Stimulated activated naive CD8-positive, alpha-beta T cell treated with anti-CD3 and anti-CD28 coated beads, Interleukin-15, Interleukin-2, amounts not matched to agents 100 ng/mL and 50 ng/mL, for 24 hours (primary cell): ENCODE results near the gene MAST4.

ENCODE experiments used
- H3K27ac Mint-ChIP-seq: one replicate; pipeline ENCODE4 v1.8.0; 2021; ENCODE audit warnings: mild to moderate bottlenecking, mixed read lengths
- H3K27me3 Mint-ChIP-seq: one replicate; pipeline ENCODE4 v1.8.0; 2021; ENCODE audit warnings: mixed read lengths
- H3K36me3 Mint-ChIP-seq: one replicate; pipeline ENCODE4 v1.8.0; 2021; ENCODE audit warnings: low read depth, mixed read lengths
- H3K4me1 Mint-ChIP-seq: one replicate; pipeline ENCODE4 v1.8.0; 2021; ENCODE audit warnings: low read depth, mixed read lengths
- H3K4me3 Mint-ChIP-seq: one replicate; pipeline ENCODE4 v1.8.0; 2021; ENCODE audit warnings: mild to moderate bottlenecking, mixed read lengths
- H3K9me3 Mint-ChIP-seq: one replicate; pipeline ENCODE4 v1.8.0; 2021; ENCODE audit warnings: mixed read lengths

MAST4 gene

DNA sequence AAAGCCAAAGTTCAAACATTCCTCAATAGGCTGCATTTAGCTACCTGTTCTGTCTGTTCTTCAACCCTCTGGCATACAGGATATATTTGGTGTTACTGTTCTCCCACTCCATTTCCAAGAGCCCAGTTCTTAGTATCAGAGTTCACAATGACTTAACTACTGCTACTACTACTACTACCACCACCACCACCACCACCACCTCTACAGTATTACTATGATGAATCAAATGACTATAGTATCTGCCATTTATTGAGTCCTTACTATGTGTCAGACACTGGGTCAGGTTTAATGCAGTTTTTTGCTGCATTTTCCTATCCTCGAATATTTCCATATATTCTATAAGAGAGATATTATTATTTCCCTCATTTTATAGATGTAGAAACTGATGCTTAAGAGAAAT is 601.3 kb downstream of the MAST4 start:
- peaks cover 9% of the 10 kb centered on the region for H3K36me3 Mint-ChIP-seq
- no peak overlapping the region for H3K4me3 Mint-ChIP-seq
- peaks cover 78% of the 10 kb centered on the region for H3K4me1 Mint-ChIP-seq
- peaks cover 12% of the 10 kb centered on the region for H3K9me3 Mint-ChIP-seq
- H3K27me3 Mint-ChIP-seq: no peaks in the 10 kb centered on the region
- no peak overlapping the region for H3K27ac Mint-ChIP-seq

DNA sequence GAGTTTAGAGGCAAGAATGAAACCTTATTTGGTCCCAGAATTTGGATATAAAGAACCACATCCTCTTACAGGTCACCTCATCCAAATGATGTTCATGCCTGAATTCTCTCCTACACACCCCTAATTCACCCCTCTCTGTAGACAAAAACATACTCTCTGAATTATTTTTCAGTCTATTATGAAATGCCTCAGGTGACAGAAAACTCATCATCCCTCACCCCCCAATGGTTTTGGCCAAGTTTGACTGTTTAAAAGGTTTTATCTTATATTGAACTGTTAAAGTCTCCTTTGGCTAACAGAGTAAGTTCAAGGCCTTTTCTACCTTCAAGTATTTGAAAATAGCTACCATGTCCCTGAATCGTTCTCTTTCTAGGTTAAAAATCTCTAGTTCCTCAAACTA is 602.7 kb downstream of the MAST4 start:
- Mint-ChIP-seq H3K27ac (peak overlapping the region; percentile 34), H3K36me3 (peaks cover 5% of the 10 kb centered on the region), H3K4me3 (no peak overlapping the region), H3K9me3 (peaks cover 12% of the 10 kb centered on the region), H3K27me3 (no peaks in the 10 kb centered on the region), H3K4me1 (peaks cover 84% of the 10 kb centered on the region)

DNA sequence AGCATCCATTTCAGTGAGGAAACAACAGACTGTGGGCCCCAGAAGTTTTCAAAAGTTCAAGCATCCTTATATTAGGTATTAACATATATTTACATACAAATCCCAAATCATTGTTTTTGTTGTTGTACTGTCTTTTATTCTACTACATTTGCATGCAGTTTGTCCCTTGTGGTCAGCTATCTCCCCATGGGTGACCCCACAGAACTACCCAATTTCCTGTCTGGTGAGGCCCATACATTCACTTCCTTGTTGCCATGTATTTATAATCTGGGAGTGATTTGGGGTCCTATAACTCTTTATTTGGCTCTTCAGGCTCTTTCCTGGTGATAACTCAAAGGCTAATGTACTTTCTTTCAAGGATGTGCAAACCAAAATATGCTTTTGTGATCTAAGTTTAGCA is 603.7 kb downstream of the MAST4 start:
- Mint-ChIP-seq H3K4me3 (no peak overlapping the region), H3K27me3 (no peaks in the 10 kb centered on the region), H3K4me1 (peaks cover 88% of the 10 kb centered on the region), H3K9me3 (peaks cover 12% of the 10 kb centered on the region), H3K36me3 (peaks cover 5% of the 10 kb centered on the region), H3K27ac (no peak overlapping the region)

DNA sequence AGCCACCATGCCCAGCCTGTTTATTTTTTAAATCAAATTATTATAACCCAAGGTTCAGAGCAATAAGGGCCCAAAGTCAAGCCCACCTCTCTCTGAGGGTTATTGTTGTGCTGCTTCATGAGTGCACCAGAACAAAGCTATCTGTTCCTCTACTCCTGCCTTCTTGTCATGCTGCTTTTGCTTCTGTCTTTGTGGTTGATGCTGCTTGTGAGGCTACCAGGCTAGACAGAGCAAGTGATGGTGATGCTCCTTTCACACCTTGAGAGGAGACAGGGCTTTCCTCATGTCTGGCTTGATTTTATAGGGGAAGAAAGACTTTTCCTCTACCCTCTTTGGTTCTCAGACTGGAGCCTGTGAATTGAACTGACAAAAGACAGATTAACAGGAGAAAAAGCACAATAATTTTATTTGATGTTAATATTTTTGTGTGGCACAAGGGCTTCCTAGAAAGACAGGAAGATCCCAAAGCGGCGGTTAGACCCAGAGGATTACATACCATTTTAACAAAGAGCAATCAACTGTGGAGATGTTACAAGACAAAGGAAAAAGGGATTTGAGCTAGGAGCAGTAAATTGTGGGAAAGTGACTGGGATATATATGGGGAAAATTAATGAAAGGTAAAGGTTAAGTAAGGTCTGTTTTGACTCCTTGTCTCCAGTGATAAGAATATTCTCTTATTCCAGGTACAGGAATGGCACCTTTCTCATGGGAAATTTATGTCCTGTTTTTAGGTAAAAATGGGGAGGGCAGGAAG is 604.8 kb downstream of the MAST4 start:
- Mint-ChIP-seq H3K4me3 (no peak overlapping the region), H3K27ac (no peak overlapping the region), H3K9me3 (peaks cover 12% of the 10 kb centered on the region), H3K36me3 (peaks cover 5% of the 10 kb centered on the region), H3K4me1 (peaks cover 95% of the 10 kb centered on the region), H3K27me3 (no peaks in the 10 kb centered on the region)

DNA sequence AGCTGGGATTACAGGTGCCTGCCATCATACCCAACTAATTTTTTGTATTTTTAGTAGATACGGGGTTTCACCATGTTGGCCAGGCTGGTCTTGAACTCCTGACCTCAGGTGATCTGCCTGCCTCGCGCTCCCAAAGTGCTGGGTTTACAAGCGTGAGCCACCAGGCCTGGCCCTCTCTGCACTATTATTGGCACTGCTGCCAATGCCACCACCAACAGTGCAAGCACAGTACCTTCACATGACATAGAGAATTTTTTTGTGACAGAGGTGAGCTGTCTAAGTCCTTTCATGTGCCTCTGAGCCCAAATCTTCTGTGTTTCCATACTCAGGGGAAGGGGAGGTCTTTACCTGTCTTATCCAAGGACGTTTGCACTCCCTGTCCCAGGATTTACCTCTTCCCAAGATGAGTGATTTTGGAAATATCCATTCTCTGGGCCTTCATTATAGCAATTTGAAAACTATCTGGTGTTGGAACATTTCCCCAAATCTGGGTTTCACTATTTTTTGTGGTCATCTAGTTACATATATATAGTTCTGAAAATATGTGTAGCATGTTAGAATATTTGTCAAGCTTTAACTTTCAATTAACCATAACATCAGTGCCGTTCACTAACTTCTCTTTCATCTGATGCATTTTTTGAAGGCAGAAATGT is 605.8 kb downstream of the MAST4 start:
- Mint-ChIP-seq H3K4me3 (no peak overlapping the region), H3K9me3 (peaks cover 12% of the 10 kb centered on the region), H3K4me1 (peaks cover 98% of the 10 kb centered on the region), H3K27me3 (no peaks in the 10 kb centered on the region), H3K36me3 (peaks cover 5% of the 10 kb centered on the region), H3K27ac (peak overlapping the region; percentile 19)

DNA sequence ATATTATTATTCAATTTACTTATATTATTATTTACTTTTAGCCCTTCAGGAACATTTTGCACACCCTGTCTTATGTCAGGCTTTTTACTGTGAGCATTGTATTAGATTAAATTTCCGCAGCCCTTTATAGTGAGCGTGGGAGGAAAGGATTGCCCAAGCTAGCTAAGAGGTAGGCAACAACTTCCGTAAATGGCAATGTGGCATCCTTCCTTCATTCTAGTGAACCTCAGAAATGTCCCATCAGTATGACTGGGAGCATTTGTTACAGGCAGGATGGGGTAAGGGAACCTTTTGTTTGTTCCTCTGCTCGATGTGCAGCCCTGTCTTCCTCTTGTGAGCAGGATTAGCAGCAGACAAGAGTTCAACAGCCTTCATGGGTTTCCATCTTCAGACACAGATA is 606.6 kb downstream of the MAST4 start:
- Mint-ChIP-seq H3K9me3 (peaks cover 12% of the 10 kb centered on the region), H3K27ac (peak overlapping the region; percentile 93), H3K4me3 (peak overlapping the region; percentile 67), H3K27me3 (no peaks in the 10 kb centered on the region), H3K36me3 (peaks cover 5% of the 10 kb centered on the region), H3K4me1 (peaks cover 99% of the 10 kb centered on the region)

DNA sequence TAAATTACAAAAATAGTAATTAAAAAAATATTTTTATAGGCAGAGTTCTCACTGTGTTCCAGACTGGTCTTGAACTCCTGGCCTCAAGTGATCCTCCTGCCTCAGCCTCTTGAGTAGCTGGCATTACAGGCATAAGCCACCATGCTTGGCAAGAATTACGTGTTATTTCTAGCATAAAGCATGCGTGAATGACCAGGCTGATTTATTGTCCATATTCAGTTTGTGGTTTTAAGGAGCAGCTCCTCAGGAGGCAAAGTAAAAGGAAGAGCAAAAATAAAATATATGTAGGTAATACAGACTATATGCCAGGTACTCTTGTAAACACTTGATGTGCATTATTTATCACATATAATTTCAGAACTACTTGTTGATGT is 607.5 kb downstream of the MAST4 start:
- Mint-ChIP-seq H3K4me1 (peaks cover 98% of the 10 kb centered on the region), H3K36me3 (peaks cover 1% of the 10 kb centered on the region), H3K27me3 (no peaks in the 10 kb centered on the region), H3K4me3 (no peak overlapping the region), H3K9me3 (peaks cover 3% of the 10 kb centered on the region), H3K27ac (peak overlapping the region; percentile 94)

DNA sequence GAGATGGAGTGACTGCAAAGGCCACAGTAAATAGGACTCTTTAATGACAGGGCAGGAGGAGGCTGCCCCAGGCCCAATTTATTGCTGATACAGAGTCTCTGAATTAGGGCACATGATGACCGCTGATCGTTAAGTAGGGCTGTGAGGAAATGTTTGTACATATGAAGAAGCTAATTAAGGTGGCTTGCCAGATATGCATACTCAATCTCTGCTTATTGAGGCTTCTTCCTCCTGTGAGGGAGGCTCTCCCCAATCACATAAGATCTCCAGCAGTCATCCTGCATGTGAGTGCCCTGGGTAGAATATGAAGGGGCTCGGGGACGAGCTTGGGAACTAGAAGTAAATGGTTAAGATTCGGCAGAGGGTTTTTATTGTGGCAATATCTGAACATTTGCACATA is 608.6 kb downstream of the MAST4 start:
- Mint-ChIP-seq H3K27me3 (no peaks in the 10 kb centered on the region), H3K9me3 (no peaks in the 10 kb centered on the region), H3K27ac (peak overlapping the region; percentile 94), H3K4me3 (no peak overlapping the region), H3K36me3 (no peaks in the 10 kb centered on the region), H3K4me1 (peaks cover 98% of the 10 kb centered on the region)

DNA sequence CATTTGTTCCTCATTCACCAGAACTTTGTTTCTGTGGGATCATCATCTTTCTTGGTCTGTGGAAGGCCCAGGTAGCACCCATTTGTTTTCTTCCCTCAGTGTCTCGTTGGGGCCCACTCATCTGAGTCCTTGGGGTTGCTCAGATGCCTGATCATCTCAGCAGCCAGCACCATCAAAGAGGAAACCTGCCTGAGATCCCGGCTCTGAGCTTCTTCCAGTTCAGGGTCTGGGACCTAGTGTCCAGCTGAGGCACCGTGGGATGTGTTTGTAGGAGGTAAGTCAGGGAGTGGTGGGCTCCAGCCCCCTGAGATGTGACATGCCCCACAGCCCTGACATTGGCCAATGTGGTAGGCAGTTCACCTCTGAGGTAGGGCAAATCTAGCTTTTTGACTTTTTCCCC is 609.8 kb downstream of the MAST4 start:
- peaks cover 88% of the 10 kb centered on the region for H3K4me1 Mint-ChIP-seq
- H3K36me3 Mint-ChIP-seq: no peaks in the 10 kb centered on the region
- H3K27ac Mint-ChIP-seq: peak overlapping the region; percentile 72
- H3K4me3 Mint-ChIP-seq: no peak overlapping the region
- no peaks in the 10 kb centered on the region for H3K27me3 Mint-ChIP-seq
- H3K9me3 Mint-ChIP-seq: no peaks in the 10 kb centered on the region

DNA sequence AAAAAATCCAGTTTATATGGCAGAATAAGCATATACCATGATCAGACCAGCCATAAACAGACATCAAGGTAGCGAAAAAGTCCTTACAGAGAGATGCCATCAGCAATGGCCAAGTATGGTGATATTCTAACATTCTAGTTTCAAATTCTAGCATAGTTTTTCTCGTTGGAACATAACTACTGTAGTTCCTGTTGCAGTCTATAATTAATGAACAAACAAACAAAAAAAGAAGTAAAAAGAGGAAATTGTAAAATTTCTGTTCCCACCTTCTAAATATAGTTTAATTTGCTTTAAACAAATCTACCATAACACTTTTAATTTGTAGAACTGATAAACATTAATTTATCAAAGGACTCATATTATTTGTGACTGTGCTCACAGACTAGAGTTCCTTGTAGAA is 610.3 kb downstream of the MAST4 start:
- H3K36me3 Mint-ChIP-seq: no peaks in the 10 kb centered on the region
- no peaks in the 10 kb centered on the region for H3K27me3 Mint-ChIP-seq
- peaks cover 83% of the 10 kb centered on the region for H3K4me1 Mint-ChIP-seq
- H3K4me3 Mint-ChIP-seq: peak overlapping the region; percentile 69
- no peaks in the 10 kb centered on the region for H3K9me3 Mint-ChIP-seq
- H3K27ac Mint-ChIP-seq: peak overlapping the region; percentile 88

DNA sequence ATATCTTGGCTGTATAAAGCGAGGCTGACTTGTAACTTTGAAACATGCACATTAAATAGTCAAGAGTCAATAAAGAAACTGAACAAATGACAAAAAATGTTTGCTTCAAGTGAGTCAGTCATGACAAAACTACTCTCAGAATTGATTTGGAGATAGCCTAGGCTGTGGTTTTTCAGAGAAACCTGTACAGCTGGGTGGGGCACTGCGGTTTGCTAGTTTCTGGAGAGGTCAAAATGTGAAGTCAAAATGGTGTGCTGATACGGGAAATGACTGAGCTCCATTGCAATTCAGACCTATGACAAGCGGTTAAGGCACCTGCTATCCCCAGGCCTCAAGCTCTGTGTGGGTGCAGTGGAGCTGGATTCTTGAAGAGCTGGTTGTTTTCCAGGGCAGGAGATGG is 610.7 kb downstream of the MAST4 start:
- Mint-ChIP-seq H3K4me1 (peaks cover 78% of the 10 kb centered on the region), H3K36me3 (no peaks in the 10 kb centered on the region), H3K27ac (peak overlapping the region; percentile 88), H3K4me3 (peak overlapping the region; percentile 69), H3K9me3 (no peaks in the 10 kb centered on the region), H3K27me3 (no peaks in the 10 kb centered on the region)

DNA sequence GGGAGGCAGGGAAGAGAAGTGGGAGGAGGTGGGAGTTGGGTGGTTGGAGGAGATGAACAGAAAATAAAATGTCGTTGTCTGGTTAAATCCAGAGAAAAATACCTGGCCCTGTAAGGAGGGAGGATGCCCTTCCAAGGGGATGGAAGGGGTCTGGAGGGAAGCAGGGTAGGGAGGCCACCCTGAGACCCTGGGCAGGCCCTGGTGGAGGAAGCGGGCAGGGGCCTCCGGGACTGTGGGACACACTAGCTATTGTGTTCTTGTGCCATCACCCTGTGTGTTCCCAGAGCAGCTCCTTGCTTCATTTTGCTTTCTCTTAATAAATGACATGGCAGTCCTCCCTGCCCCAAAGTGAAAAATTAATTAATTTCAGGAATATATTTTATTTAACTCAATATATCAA is 612.2 kb downstream of the MAST4 start:
- peak overlapping the region; percentile 88 for H3K27ac Mint-ChIP-seq
- H3K27me3 Mint-ChIP-seq: no peaks in the 10 kb centered on the region
- H3K4me3 Mint-ChIP-seq: no peak overlapping the region
- peaks cover 64% of the 10 kb centered on the region for H3K4me1 Mint-ChIP-seq
- no peaks in the 10 kb centered on the region for H3K36me3 Mint-ChIP-seq
- no peaks in the 10 kb centered on the region for H3K9me3 Mint-ChIP-seq

DNA sequence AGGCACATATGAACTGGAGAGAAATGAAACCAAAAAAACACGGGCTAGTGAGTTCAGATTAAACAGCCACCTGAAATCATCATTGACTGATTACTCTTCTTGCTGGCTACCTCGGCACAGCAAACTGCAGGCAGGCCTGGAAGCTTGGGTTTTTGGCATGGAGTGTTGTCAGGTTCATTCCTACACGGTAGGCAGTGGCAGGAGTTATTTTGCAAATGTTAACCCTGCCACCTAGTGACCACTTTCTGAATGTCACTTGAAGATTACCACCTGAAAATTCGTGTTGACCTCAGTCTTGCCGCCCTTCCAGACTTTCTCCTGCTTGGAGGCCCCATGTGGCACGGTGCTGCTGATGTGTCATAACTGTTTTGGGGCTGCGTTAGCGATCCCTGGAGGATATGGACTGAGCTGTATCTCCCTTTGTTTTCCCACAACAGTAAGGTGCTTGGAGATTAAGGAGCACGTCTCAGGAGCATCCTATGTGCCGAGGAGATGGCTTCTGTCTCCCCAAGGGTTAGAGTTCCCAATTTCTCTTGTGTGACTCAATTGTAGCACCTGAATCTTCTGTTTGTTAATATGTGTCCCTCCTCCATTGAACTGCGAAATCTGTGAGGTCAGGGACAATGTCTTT is 613.1 kb downstream of the MAST4 start:
- H3K9me3 Mint-ChIP-seq: no peaks in the 10 kb centered on the region
- peak overlapping the region; percentile 56 for H3K27ac Mint-ChIP-seq
- H3K27me3 Mint-ChIP-seq: no peaks in the 10 kb centered on the region
- peaks cover 59% of the 10 kb centered on the region for H3K4me1 Mint-ChIP-seq
- H3K4me3 Mint-ChIP-seq: no peak overlapping the region
- H3K36me3 Mint-ChIP-seq: no peaks in the 10 kb centered on the region

DNA sequence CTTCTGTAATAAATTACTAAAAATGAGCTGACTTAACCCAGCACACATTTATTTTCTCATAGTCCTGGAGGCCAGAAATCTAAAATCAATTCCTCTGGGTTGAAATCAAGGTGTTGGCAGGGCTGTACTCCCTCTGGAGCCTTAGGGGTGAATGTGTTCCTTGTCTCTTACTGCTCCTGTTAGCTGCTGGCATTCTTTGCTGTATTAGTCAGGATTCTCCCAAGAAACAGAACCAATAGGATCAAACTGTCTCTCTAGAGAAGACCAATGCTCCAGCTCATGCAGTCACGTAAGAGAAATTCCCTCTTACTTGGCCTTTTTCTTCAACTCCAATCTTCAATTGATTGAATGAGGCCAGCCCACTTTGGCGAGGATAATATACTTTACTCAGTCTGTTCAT is 615.7 kb downstream of the MAST4 start:
- Mint-ChIP-seq H3K36me3 (no peaks in the 10 kb centered on the region), H3K9me3 (no peaks in the 10 kb centered on the region), H3K4me1 (peaks cover 57% of the 10 kb centered on the region), H3K4me3 (no peak overlapping the region), H3K27me3 (no peaks in the 10 kb centered on the region), H3K27ac (no peak overlapping the region)

DNA sequence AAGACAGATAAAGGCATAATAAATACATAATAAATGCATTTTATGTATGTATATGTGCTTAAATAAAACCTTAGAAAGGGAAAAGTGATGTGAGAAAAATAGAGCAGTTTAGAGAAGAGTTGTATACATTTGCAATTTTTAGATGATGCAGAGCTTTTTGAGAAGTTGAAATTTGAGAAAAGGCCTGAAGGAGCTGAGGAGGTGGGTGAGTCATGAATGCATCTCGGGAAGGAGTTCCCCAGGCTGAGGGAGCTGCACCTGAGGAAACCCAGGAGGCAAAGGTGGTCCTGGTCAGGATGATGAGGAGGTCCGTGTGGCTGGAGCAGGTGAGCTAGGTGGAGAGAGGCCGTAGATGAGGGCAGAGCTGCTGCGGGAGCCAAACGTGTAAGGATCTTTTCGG is 617.8 kb downstream of the MAST4 start:
- Mint-ChIP-seq H3K9me3 (no peaks in the 10 kb centered on the region), H3K4me3 (no peak overlapping the region), H3K27me3 (no peaks in the 10 kb centered on the region), H3K4me1 (peaks cover 53% of the 10 kb centered on the region), H3K36me3 (no peaks in the 10 kb centered on the region), H3K27ac (no peak overlapping the region)
